GM18868 (cell line): ENCODE data around the gene SFSWAP.
"Not testable (repeated sequence)": the region's sequence is repeated elsewhere in the genome, so short reads cannot be mapped to it uniquely, and the experiment has no call there.

Experiments used
- ATAC-seq: cut with Tn5 transposase; IDR thresholded peaks from one replicate; pipeline ENCODE4 v1.9.1; 2021; ENCODE audit warnings: mild to moderate bottlenecking, moderate library complexity; ENCODE audit not compliant: unreplicated experiment

The SFSWAP gene

GRCh38 chr12:131701705-131702572 is 9.0 kb upstream of the SFSWAP start:
- ATAC-seq = no peak

- ATAC-seq = no peak
Observed at GRCh38 chr12:131702573-131702877, 8.4 kb upstream of the SFSWAP start.

DNA sequence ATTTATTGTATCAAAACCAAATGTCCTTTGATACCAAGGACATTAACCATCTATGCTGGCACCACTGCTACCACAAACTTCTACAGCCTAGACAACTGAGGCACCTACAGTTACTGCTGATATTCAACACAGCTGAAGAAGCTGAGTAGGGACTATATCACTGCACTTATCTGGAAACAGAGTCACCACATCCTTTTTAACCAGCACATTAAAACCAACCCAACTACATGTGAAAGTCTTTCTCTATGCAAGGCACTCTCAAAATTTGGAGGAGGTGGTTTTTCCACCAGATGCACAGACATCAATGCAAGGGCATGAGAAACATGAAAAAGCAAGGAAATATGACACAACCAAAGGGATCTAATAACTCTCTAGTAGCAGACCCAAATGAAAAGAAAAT is 7.7 kb upstream of the SFSWAP start:
- no peak for ATAC-seq

DNA sequence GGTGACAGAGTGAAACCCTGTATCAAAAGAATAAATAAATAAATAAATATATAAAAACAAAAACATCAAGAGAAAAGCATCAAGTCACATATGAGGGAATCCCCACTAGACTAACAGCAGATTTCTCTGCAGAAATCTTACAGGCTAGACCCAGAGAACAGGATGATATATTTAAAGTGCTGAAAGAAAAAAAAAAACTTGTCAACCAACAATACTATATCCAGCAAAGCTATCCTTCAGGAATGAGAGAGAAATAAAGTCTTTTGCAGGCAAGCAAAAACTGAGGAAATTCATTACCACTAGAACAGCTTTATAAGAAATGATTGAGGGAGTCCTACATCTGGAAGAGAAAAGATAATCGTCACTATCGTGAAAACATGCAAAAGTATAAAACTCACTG is 6.4 kb upstream of the SFSWAP start:
- ATAC-seq = no peak

GRCh38 chr12:131706709-131707108 is 4.2 kb upstream of the SFSWAP start:
- ATAC-seq = not testable (repeated sequence)

DNA sequence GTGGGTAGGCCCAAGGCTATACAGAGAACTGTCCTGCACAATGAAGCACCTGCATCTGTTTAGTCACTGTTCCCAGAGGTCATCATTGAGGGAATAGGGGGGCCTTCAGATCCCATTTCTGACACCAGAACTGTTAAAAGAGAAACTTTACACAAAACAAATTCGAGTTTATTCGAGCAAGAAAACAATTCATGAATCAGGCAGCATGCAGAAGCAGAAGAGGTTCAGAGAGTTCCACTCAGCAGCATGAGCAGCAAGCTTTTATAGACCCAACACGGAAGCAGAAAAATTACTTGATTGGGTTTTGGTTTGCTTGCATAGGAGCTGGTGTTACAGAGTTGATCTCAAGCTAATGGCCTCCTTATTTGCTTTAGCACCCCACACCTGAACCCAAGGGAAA is 1.7 kb upstream of the SFSWAP start:
- ATAC-seq = no peak

GRCh38 chr12:131711551-131712205 is 788 bp downstream of the SFSWAP start:
- ATAC-seq = no peak

DNA sequence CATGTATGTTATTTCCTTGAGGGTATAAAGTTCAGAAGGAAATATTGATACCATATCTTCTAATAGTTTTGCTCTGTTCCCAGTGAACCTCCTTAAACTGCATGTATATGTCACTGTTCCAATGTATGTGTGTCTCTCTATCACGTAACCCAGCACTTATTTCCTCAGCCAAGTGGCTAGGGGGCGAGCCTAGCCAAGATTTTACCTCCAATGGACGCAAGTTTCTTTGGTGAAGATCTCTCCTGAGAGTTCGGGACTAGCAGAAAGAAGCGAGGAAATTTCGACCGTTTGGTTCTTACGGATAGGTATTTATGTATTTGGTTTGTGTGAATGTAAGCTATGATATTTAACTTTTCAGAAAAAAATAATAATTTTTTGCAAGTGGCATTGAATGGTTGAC is 2.5 kb downstream of the SFSWAP start:
- ATAC-seq = no peak

- ATAC-seq = no peak
Observed at GRCh38 chr12:131714759-131715158, 3.9 kb downstream of the SFSWAP start.

GRCh38 chr12:131716282-131716681 is 5.4 kb downstream of the SFSWAP start:
- ATAC-seq = no peak

DNA sequence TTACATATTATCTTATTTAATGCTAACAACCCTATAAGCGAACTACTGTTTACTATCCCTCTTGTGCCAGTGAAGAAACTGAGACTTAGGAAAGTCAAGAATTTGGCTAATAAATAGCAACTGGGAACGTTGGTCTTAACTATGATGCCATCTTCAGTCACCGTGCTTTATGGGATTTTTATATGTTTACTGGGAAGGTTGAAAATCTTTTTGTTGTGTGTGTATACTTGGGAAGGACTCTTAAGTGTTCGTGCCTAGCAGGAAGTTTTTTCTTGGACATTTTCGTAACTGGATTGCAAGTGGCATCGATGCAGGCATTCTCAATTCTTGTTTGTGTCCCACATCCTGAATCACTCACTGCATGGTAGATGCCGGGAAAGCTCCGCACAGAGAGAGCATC is 9.4 kb downstream of the SFSWAP start:
- ATAC-seq = no peak

DNA sequence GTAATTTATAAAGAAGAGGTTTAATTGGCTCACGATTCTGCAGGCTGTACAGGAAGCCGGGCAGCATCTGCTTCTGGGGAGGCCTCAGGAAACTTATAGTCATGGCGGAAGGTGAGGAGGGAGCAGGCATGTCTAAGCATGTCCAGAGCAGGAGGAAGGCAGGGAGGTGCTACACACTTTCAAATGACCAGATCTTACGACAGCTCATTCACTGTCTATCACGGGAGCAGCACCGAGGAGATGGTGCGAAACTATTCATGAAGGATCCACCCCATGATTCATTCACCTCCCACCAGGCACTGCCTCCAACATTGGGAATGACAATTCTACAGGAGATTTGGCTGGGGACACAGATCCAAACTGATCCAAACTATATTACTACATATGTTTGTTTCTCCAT is 10.0 kb downstream of the SFSWAP start:
- ATAC-seq = no peak

- ATAC-seq = no peak
Observed at GRCh38 chr12:131721548-131721947, 10.7 kb downstream of the SFSWAP start.

DNA sequence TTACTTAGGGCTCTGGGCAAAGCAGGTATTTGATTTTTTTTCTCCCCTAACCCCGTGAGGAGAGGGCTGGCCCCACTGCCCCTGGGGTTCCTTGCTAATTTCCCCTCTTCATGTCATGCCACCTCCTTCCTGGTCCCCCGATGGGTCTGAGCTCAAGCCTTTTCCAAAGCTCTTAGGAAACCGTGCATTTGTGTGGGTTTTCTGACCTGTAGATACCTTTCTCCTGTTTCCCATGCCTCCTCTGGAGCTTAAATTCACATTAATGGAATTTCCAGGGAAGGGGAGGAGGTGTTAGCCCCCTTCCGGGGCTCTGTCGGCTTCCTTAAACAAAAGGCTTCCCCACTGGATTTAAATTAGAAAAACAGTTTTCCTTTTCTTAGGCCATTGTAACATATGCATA is 12.6 kb downstream of the SFSWAP start:
- no peak for ATAC-seq

DNA sequence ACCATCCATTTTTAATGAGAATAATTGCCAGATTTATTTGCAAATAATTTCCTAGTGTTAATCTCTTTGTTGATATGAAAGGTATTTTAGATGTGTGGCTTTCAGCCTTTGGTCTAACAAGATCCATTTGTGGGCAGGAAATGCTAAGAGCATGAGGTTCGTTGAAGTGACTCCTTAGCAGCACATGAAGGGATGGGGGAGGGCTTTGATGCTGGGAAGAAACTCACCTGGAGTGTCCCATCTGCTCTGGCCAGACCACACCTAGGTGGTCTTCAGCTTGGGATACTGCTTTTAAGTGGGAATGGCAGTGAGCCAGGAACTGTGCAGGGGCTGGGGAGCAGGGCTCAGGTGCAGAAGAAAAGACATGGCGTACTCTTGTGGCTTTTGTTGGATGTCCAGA is 13.6 kb downstream of the SFSWAP start:
- ATAC-seq = no peak

GRCh38 chr12:131725503-131725902 is 14.6 kb downstream of the SFSWAP start:
- ATAC-seq = no peak

GRCh38 chr12:131728720-131729119 is 17.8 kb downstream of the SFSWAP start:
- ATAC-seq = no peak

DNA sequence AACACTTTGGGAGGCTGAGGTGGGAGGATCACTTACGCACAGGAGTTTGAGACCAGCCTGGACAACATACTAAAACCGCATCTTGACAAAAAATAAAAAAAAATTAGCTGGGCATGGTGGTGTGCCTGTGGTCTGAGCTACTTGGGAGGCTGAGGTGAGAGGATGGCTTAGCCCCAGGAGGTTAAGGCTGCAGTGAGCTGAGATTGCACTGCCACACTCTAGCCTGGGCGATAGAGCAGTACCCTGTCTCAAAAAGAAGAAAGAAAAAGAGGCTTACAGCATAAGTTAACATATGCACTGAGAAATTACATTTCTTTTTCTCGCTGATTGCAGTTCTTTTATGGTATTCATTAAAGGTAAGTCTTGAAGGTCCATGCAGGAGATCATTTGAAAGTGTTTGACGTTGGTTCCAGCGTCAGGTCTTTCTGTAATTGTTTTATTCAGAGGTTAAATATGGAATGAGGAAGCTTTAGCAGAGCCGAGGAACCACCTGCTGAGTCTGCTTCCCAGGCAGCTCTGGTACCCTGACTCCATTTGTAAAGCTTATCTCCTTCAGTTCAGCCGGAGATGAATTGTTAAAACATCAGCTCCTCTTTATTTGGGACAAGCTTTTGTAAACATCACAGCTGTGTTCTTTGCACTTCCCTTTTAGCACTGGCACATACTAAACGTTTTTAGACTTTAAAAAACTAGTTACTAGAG is 18.5 kb downstream of the SFSWAP start:
- ATAC-seq = no peak

DNA sequence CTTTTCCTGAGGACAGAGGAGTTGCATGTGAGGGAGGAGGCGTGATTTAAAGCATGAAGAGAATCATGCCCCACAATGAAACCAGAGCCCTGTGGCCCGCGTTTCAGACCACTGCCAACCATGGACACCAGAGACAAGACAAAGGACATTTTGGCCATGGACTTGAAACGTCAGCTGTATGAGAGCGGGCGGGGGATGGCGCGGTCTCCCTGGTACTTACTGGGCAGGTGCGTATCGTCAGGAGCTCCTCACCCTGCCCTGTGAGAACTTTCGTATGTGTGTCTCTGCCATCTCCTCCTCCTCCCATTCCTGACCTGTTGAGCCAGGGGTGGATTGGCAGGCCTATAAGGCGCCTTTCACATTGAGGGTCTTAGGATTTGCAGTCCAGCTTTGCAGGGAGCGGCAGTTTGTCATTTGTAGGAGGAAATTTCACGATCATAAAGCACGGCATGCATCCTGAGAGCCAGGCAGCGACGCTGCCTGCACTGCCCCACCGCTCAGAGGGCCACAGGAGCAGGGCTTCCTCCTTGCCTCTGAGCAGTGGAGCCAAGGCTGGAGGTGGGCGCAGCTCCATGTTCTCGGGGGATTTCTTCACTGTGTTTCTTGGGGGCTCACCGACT is 22.2 kb downstream of the SFSWAP start:
- ATAC-seq = no peak

GRCh38 chr12:131733874-131734273 is 23.0 kb downstream of the SFSWAP start:
- no peak for ATAC-seq

DNA sequence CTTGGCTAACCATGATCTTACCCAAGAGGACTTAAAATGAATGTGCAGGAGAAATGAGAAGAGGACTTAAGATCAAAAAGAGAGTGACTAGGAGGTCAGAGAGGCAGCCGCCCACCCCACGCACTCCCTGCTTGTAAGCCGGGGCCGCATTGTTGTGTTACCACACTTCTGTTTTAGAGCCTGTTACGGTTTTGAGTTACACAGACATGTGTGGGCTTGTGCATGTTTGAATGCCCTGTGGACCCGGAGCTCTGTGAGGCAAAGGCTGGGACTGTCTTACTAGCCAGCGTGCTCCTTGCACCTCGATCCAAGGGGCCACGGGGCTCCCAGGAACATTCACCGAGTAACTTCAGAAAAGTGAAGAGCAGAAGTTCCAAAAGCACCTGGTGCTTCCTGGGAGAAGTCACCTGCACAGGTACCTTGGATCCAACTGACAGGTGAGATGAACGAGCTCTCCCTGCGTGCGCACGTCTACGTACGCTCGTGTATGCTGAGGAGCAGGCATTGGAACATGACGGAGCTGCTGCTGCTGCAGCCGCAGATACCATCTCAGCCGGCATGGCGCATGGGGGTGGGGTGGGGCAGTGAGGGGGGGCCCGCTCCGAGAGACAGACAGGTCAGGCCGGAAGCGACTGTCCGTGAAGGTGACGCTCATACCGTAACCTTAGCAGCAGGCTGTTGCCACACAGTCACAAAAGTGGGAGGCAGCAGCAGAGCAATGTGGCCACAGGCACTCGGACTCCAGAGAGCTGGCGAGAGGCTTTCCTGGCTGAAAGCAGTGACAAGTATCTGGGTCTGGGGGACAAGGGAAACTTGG is 23.7 kb downstream of the SFSWAP start:
- no peak for ATAC-seq
